Hepatocyte (in vitro differentiated cells): ENCODE results near the gene TIMP4.

ENCODE experiments used
- EZH2phosphoT487 ChIP-seq: fragments of 200-600 bp; sonication (generic); IDR thresholded peaks from one replicate; pipeline ENCODE4 v1.6.1; 2018; ENCODE audit warnings: antibody characterized with exemption, mild to moderate bottlenecking, low read depth, moderate library complexity; ENCODE audit not compliant: unreplicated experiment, severe bottlenecking
- TF ChIP-seq, protein P1 (sequence below): fragments of 200-600 bp; sonication (generic); IDR thresholded peaks from 2 replicates; pipeline ENCODE4 v1.5.1; 2016; ENCODE audit warnings: antibody characterized with exemption, mild to moderate bottlenecking; ENCODE audit not compliant: poor library complexity

DNA sequence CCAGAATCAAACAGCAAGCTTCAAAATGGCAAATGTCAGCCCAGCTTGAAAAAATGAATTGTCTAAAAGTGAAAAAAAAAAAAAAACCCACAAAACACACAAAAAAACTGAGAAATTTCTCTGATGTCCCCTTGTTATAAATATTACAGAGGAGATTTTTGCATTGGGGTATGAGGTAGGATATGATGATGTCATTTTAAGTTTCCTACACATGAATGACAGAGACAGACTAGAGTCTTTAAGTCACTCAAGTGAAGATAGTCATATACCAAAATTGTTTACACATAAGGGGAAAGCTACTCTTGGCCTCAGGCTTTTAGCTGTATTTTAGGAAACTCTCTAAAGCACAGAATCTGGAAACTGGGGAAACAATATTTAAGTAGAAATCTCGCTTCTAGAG is 32.9 kb downstream of the TIMP4 start:
- TF ChIP-seq EZH2phosphoT487 = no peak
- TF ChIP-seq, protein P1, sequence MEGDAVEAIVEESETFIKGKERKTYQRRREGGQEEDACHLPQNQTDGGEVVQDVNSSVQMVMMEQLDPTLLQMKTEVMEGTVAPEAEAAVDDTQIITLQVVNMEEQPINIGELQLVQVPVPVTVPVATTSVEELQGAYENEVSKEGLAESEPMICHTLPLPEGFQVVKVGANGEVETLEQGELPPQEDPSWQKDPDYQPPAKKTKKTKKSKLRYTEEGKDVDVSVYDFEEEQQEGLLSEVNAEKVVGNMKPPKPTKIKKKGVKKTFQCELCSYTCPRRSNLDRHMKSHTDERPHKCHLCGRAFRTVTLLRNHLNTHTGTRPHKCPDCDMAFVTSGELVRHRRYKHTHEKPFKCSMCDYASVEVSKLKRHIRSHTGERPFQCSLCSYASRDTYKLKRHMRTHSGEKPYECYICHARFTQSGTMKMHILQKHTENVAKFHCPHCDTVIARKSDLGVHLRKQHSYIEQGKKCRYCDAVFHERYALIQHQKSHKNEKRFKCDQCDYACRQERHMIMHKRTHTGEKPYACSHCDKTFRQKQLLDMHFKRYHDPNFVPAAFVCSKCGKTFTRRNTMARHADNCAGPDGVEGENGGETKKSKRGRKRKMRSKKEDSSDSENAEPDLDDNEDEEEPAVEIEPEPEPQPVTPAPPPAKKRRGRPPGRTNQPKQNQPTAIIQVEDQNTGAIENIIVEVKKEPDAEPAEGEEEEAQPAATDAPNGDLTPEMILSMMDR = no peak
